ENCODE measurements around the gene RASA3. TPM values are rescaled to one million over a fixed set of nuclear protein-coding genes. Genes with fewer than 3 reads are reported as not detected.

The RASA3 gene
- total RNA-seq, 2 experiments from 2014 or later = 3.6 to 17.9 TPM

DNA sequence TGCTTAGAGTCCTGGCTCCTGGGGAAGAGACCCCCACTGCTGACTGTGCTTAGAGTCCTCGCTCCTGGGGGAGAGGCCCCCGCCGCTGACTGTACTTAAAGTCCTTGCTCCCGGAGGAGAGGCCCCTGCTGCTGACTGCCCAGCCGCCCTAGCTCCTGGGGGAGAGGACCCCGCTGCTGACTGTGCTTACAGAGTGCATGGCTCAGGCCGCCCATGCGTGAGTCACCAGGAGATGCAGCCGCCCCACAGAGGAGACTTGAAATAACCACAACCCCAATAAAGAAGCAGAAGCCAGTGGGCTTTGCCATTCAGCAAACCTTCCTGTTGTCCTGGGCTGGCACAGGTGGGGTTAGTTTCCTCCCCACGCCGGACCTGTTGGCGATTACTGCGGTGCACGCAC, 79.4 kb downstream of the RASA3 start:
- no peaks in the 10 kb centered on the region for H3K79me2 ChIP-seq (ENCODE audit: insufficient read depth, low read depth, low read length)
- POLR2A ChIA-PET = no interaction called here
- no TSS peak for BruUV-seq (replicated peaks)
- DNase-seq (ENCODE audit: low spot score) = no peak
- TF ChIP-seq, protein P1, sequence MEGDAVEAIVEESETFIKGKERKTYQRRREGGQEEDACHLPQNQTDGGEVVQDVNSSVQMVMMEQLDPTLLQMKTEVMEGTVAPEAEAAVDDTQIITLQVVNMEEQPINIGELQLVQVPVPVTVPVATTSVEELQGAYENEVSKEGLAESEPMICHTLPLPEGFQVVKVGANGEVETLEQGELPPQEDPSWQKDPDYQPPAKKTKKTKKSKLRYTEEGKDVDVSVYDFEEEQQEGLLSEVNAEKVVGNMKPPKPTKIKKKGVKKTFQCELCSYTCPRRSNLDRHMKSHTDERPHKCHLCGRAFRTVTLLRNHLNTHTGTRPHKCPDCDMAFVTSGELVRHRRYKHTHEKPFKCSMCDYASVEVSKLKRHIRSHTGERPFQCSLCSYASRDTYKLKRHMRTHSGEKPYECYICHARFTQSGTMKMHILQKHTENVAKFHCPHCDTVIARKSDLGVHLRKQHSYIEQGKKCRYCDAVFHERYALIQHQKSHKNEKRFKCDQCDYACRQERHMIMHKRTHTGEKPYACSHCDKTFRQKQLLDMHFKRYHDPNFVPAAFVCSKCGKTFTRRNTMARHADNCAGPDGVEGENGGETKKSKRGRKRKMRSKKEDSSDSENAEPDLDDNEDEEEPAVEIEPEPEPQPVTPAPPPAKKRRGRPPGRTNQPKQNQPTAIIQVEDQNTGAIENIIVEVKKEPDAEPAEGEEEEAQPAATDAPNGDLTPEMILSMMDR (conservative IDR thresholded peaks at IDR 0.05; ENCODE audit: low read length) = no peak
- no peak for TF ChIP-seq EZH2phosphoT487 (IDR thresholded peaks at IDR 0.05; ENCODE audit: borderline replicate concordance, low read depth, low read length)
- no peaks in the 10 kb centered on the region for H3K36me3 ChIP-seq (ENCODE audit: insufficient read depth, low read length)
- H3K4me2 ChIP-seq (ENCODE audit: low read length) = peak overlapping the region; percentile 41; the same call in 1 of the 2 replicates
- intact Hi-C loops (cut with micrococcal nuclease; ENCODE audit: unreplicated experiment) = no loop called here
- CTCF ChIA-PET (ENCODE audit: unreplicated experiment) = no interaction called here
- H3K27ac ChIP-seq (ENCODE audit: low read depth, low read length, poor library complexity, severe bottlenecking) = no peak overlapping the region
- no peaks in the 10 kb centered on the region for H3K9me2 ChIP-seq (ENCODE audit: insufficient read depth, low read length)
- H2AFZ ChIP-seq (ENCODE audit: low read length) = no peak overlapping the region
- no peak overlapping the region for H3K4me3 ChIP-seq (ENCODE audit: low read depth, low read length, poor library complexity, severe bottlenecking)
- peaks cover 25% of the 10 kb centered on the region for H3K4me1 ChIP-seq (ENCODE audit: insufficient read depth, low read length, poor library complexity, severe bottlenecking)
- no peaks in the 10 kb centered on the region for H4K20me1 ChIP-seq (ENCODE audit: insufficient read depth, low read length)
- no peaks in the 10 kb centered on the region for H3K9me3 ChIP-seq (ENCODE audit: low read length)

DNA sequence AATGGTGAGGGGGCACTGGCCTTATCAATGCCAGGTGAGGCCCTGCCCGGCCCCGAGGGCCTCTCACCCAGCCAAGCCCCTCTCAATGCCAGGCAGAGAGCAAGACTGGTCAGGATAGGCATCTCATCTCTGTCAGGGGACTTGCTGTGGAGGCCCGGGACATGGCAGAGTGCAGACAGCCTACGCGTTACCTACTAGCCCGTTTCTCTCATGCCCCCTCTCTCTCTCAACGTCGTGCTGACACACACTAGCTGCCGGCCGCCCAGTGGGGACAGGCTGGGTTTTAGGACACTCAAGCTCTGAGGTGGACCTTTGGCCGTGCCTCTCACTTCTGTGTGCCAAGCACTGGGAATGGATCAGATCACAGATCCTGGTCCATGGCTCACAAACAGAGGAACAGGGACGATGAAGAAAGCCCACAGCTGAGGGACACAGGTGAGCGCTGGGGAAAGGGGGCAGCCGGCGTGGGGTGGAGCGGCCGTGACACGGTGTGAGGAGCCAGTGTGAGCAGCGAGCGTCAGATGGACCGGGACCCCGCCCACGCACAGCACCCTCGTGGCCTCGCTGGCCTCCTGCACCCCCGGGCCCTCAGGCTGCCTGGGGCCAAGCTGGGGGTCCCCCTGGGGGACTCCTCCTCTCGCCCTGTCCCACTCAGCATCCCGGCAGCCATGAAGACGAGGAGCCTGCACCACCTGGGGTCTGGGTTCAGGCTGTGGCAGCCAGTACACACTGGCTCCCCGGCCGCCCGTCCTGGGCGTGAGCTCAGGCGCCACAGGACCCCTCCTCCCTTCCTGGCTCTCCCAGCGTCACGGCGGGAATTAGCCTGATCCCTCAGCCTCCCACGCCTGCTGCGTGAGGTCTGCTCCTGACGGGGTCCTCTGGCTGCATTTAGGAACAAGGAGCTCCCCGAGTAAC, 81.6 kb downstream of the RASA3 start:
- no peak for DNase-seq (ENCODE audit: low spot score)
- Histone ChIP-seq H2AFZ (ENCODE audit: low read length) (no peak overlapping the region), H3K79me2 (ENCODE audit: insufficient read depth, low read depth, low read length) (no peaks in the 10 kb centered on the region), H4K20me1 (ENCODE audit: insufficient read depth, low read length) (no peaks in the 10 kb centered on the region), H3K27ac (ENCODE audit: low read depth, low read length, poor library complexity, severe bottlenecking) (no peak overlapping the region), H3K36me3 (ENCODE audit: insufficient read depth, low read length) (no peaks in the 10 kb centered on the region), H3K9me2 (ENCODE audit: insufficient read depth, low read length) (no peaks in the 10 kb centered on the region), H3K4me1 (ENCODE audit: insufficient read depth, low read length, poor library complexity, severe bottlenecking) (peaks cover 46% of the 10 kb centered on the region), H3K9me3 (ENCODE audit: low read length) (no peaks in the 10 kb centered on the region), H3K4me3 (ENCODE audit: low read depth, low read length, poor library complexity, severe bottlenecking) (no peak overlapping the region), H3K4me2 (ENCODE audit: low read length) (no peak overlapping the region)
- ChIA-PET CTCF (ENCODE audit: unreplicated experiment) (no interaction called here), POLR2A (no interaction called here)
- BruUV-seq (replicated peaks) = no TSS peak
- intact Hi-C loops (cut with micrococcal nuclease; ENCODE audit: unreplicated experiment) = no loop called here
- TF ChIP-seq, protein P1 (conservative IDR thresholded peaks at IDR 0.05; ENCODE audit: low read length) = no peak
- no peak for TF ChIP-seq EZH2phosphoT487 (IDR thresholded peaks at IDR 0.05; ENCODE audit: borderline replicate concordance, low read depth, low read length)

DNA sequence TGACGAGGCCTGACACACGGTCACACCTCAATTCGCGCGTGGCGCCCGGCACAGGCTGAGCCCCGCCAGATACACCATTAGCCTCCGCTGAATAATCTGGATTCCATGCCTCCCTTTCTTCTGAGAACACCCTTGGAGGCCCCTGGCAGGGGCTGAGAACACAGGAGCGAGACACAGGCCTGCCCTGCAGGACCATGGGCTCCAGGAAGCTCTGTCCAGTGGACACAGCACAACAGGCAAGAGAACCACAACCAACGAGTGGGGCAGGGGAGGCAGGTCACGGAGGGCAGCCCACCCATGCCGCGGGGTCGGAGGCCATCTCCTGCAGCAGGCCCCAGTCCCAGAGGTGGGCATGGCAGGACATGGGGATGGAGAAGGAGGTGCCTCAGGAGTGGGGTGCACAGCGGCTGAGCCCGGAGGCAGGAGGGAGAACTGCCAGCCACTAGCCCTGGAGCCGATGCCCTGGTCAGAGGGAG, 82.8 kb downstream of the RASA3 start:
- Histone ChIP-seq H4K20me1 (ENCODE audit: insufficient read depth, low read length) (no peaks in the 10 kb centered on the region), H3K27ac (ENCODE audit: low read depth, low read length, poor library complexity, severe bottlenecking) (no peak overlapping the region), H3K9me3 (ENCODE audit: low read length) (no peaks in the 10 kb centered on the region), H2AFZ (ENCODE audit: low read length) (no peak overlapping the region), H3K4me1 (ENCODE audit: insufficient read depth, low read length, poor library complexity, severe bottlenecking) (peaks cover 46% of the 10 kb centered on the region), H3K9me2 (ENCODE audit: insufficient read depth, low read length) (no peaks in the 10 kb centered on the region), H3K4me3 (ENCODE audit: low read depth, low read length, poor library complexity, severe bottlenecking) (no peak overlapping the region), H3K79me2 (ENCODE audit: insufficient read depth, low read depth, low read length) (no peaks in the 10 kb centered on the region), H3K36me3 (ENCODE audit: insufficient read depth, low read length) (no peaks in the 10 kb centered on the region), H3K4me2 (ENCODE audit: low read length) (no peak overlapping the region)
- intact Hi-C loops (cut with micrococcal nuclease; ENCODE audit: unreplicated experiment) = no loop called here
- no peak for DNase-seq (ENCODE audit: low spot score)
- BruUV-seq (replicated peaks) = no TSS peak
- CTCF ChIA-PET (ENCODE audit: unreplicated experiment) = no interaction called here
- no peak for TF ChIP-seq EZH2phosphoT487 (IDR thresholded peaks at IDR 0.05; ENCODE audit: borderline replicate concordance, low read depth, low read length)
- TF ChIP-seq, protein P1 (conservative IDR thresholded peaks at IDR 0.05; ENCODE audit: low read length) = no peak
- POLR2A ChIA-PET = no interaction called here
